Upper lobe of left lung (tissue), 6 donors: Measurements from ENCODE around the gene TMEM63A. TPM values are rescaled to one million over a fixed set of nuclear protein-coding genes. Genes with fewer than 3 reads are reported as not detected.

Experiments
- ATAC-seq, 2 donors: fragments of 200-7000 bp; cut with Tn5 transposase; one replicate each; pipeline ENCODE4 v1.9.1; 2022; ENCODE audit warnings: mild to moderate bottlenecking in 2 of 2, moderate library complexity in 2 of 2; ENCODE audit not compliant: low FRiP score in 2 of 2
- DNase-seq, 2 donors: peaks; one replicate each; pipeline ENCODE4 v3.0.0-alpha.2; 2019 to 2020
- H3K27ac ChIP-seq, 4 donors: fragments of 200-600 bp; sonication (generic); one replicate each; pipeline ENCODE4 v1.5.1; 2016 to 2019
- H3K27me3 ChIP-seq, 4 donors: fragments of 200-600 bp; sonication (generic); one replicate each; pipeline ENCODE4 v1.5.1; 2017 to 2019
- H3K36me3 ChIP-seq, 4 donors: fragments of 200-600 bp; sonication (generic); one replicate each; pipeline ENCODE4 v1.5.1; 2016 to 2019
- H3K4me1 ChIP-seq, 4 donors: fragments of 200-600 bp; sonication (generic); one replicate each; pipeline ENCODE4 v1.5.1; 2018 to 2019
- H3K4me3 ChIP-seq, 4 donors: fragments of 200-600 bp; sonication (generic); one replicate each; pipeline ENCODE4 v1.5.1; 2017 to 2019; ENCODE audit warnings: mild to moderate bottlenecking in 2 of 4, moderate library complexity in 1 of 4
- H3K9me3 ChIP-seq, 4 donors: fragments of 200-600 bp; sonication (generic); one replicate each; pipeline ENCODE4 v1.5.1; 2018 to 2019
- CTCF ChIP-seq, 6 experiments: fragments of 450-650 bp in 4 of 6; fragments of 200-600 bp in 2 of 6; sonication (generic) in 2 of 6; IDR thresholded peaks; one replicate each; pipeline ENCODE4 v1.5.1; 2016 to 2019; ENCODE audit warnings: antibody characterized with exemption in 6 of 6
- EP300 ChIP-seq, 4 donors: sonication (generic); formaldehyde crosslinking; IDR thresholded peaks; one replicate each; pipeline ENCODE4 v1.5.1; 2017; ENCODE audit warnings: antibody characterized with exemption in 4 of 4, control low read depth in 2 of 4
- POLR2A ChIP-seq, 4 donors: fragments of 450-650 bp; IDR thresholded peaks; one replicate each; pipeline ENCODE4 v1.5.1; 2016 to 2017; ENCODE audit warnings: antibody characterized with exemption in 4 of 4, mild to moderate bottlenecking in 2 of 4
- POLR2AphosphoS5 ChIP-seq, 2 donors: sonication (generic); formaldehyde crosslinking; IDR thresholded peaks; one replicate each; pipeline ENCODE4 v1.5.1; 2017; ENCODE audit warnings: antibody characterized with exemption in 2 of 2
- WGBS, 2 donors: methylation state at CpG; one replicate each; pipeline ENCODE4 v1.1.5; 2017 to 2018; 5-methylcytosine and 5-hydroxymethylcytosine counted together
- total RNA-seq, 6 donors: library from RNA; depleted of rRNA in 4 of 6; stranded (reverse); fragments of >200 nt in 4 of 6; gene quantifications; one replicate each; pipeline versions ENCODE4 v1.1.0 to v1.2.1, GENCODE V29; 2016 to 2021
- donor health status: DM: no; HTN: no; CAD: no; lungs with moderate emphysema.
- donor health status: DM: no; HTN: yes; CAD: no; lungs with severe emphysema.

Gene TMEM63A
- total RNA-seq, 6 donors from 2014 or later = 57.9 to 244 (median 105) TPM

- Histone ChIP-seq H3K27me3 (no peaks in the 10 kb centered on the region), H3K9me3 (no peaks in the 10 kb centered on the region), H3K36me3 (peaks cover 8 to 93% (median 57%) of the 10 kb centered on the region in 4 donors), H3K4me3 (no peak overlapping the region), H3K4me1 (peaks cover 11 to 36% (median 16%) of the 10 kb centered on the region in 4 donors), H3K27ac (peak overlapping the region in 2 of 4 donors; percentile 34 to 60)
- ATAC-seq (no peak), DNase-seq (peak in 1 of 2 donors; percentile 51)
- 60 to 61% methylated on average over 1 to 4 of the region's 4 CpGs for WGBS, 2 donors
- TF ChIP-seq POLR2AphosphoS5 (IDR thresholded peaks at IDR 0.05) (no peak), POLR2A (IDR thresholded peaks at IDR 0.05) (no peak), CTCF (IDR thresholded peaks at IDR 0.05) (no peak), EP300 (IDR thresholded peaks at IDR 0.05) (no peak)
These were observed 34.6 kb downstream of the TMEM63A start for GRCh38 chr1:225847610-225848009.

- DNase-seq (no peak), ATAC-seq (no peak)
- whole genome bisulfite sequencing, 2 donors = 78 to 91% methylated on average over 13 to 20 of the region's 20 CpGs
- peak overlapping the region in 1 of 4 donors; percentile 23 for H3K27ac ChIP-seq
- H3K4me3 ChIP-seq = no peak overlapping the region
- no peaks in the 10 kb centered on the region for H3K27me3 ChIP-seq
- H3K36me3 ChIP-seq = peaks cover 5 to 94% (median 53%) of the 10 kb centered on the region in 4 donors
- peaks cover 11 to 30% (median 16%) of the 10 kb centered on the region in 4 donors for H3K4me1 ChIP-seq
- TF ChIP-seq CTCF (IDR thresholded peaks at IDR 0.05) = no peak
- TF ChIP-seq EP300 (IDR thresholded peaks at IDR 0.05) = no peak
- TF ChIP-seq POLR2A (IDR thresholded peaks at IDR 0.05) = no peak
- TF ChIP-seq POLR2AphosphoS5 (IDR thresholded peaks at IDR 0.05) = no peak
- no peaks in the 10 kb centered on the region for H3K9me3 ChIP-seq
These were observed 35.6 kb downstream of the TMEM63A start for GRCh38 chr1:225846331-225847310.

- peak; percentile 75 to 86 for ATAC-seq
These were observed 36.5 kb downstream of the TMEM63A start for GRCh38 chr1:225845571-225846259.

GRCh38 chr1:225845097-225845496, 37.1 kb downstream of the TMEM63A start:
- no peak overlapping the region for H3K4me3 ChIP-seq
- H3K4me1 ChIP-seq = peaks cover 11 to 26% (median 14%) of the 10 kb centered on the region in 4 donors
- H3K36me3 ChIP-seq = peaks cover 5 to 83% (median 55%) of the 10 kb centered on the region in 4 donors
- no peak for ATAC-seq
- no peaks in the 10 kb centered on the region for H3K9me3 ChIP-seq
- WGBS, 2 donors = 88 to 92% methylated on average over 14 of the region's 14 CpGs
- peak overlapping the region in 3 of 4 donors; percentile 34 to 58 (median 35) for H3K27ac ChIP-seq
- DNase-seq = no peak
- TF ChIP-seq CTCF (IDR thresholded peaks at IDR 0.05) = no peak
- no peak for TF ChIP-seq EP300 (IDR thresholded peaks at IDR 0.05)
- no peak for TF ChIP-seq POLR2AphosphoS5 (IDR thresholded peaks at IDR 0.05)
- TF ChIP-seq POLR2A (IDR thresholded peaks at IDR 0.05) = no peak
- H3K27me3 ChIP-seq = no peaks in the 10 kb centered on the region

More at GRCh38 chr1:225845571-225846259, 36.5 kb downstream of the TMEM63A start:
- H3K27me3 ChIP-seq = no peaks in the 10 kb centered on the region
- H3K27ac ChIP-seq = peak overlapping the region in 3 of 4 donors; percentile 34 to 58 (median 35)
- H3K36me3 ChIP-seq = peaks cover 5 to 85% (median 53%) of the 10 kb centered on the region in 4 donors
- H3K4me3 ChIP-seq = no peak overlapping the region
- H3K9me3 ChIP-seq = no peaks in the 10 kb centered on the region
- WGBS, 2 donors = 74% methylated on average over 9 of the region's 13 CpGs; no CpG with 5 or more reads in 1 of the 2 donors
- TF ChIP-seq POLR2A (IDR thresholded peaks at IDR 0.05) (no peak), CTCF (IDR thresholded peaks at IDR 0.05) (peak; percentile 45 to 83 (median 68))
- H3K4me1 ChIP-seq = peaks cover 11 to 26% (median 16%) of the 10 kb centered on the region in 4 donors
- peak; percentile 74 to 82 for DNase-seq
